ENCODE data around the gene FDXACB1.

DNA sequence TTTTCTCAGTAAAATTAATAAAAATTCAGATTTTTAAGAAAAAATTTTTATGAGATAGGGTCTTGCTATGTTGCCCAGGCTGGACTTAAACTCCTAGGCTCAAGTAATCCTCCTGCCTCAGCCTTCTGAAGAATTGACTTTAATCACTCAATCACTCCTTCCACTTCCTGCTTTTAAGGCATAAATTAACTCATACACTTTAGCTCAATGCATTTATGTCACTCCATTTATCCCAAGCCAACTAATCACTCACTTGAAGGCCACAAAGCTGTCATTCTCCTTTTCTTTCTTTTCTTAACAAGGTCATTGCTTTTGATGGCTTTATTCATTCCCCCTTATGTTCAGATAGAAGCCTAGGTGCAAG is 8.5 kb downstream of the FDXACB1 start:
- TF ChIP-seq GATA2 (IDR thresholded peaks at IDR 0.05; ENCODE audit: low read depth, low read length) (no peak), GATA3 (IDR thresholded peaks at IDR 0.05; ENCODE audit: low read depth, low read length) (no peak)
